ENCODE data around the gene ANKIB1.

The ANKIB1 gene

DNA sequence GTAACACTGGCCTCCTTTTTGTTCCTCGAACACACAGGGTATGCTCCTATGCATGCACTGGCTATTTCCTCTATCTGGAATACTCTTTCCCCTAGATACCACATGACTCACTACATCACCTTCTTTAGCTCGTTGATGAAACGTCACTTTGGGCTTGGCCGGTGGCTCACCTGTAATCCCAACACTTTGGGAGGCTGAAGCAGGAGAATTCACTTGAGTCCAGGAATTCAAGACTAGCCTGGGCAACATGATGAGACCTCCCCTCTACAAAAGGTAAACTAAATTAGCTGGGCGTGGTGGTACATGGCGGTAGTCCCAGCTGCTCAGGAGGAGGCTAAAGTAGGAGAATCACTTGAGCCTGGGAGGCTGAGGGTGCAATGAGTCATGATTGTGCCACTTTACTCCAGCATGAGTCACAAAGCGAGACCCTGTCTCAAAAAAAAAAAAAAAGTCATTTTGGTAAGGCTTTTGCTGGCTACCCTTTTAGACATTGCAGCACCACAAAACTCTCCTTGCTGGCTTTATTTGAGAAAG, 14.5 kb downstream of the ANKIB1 start:
- DNase-seq (ENCODE audit: low read depth in 2 of 2): no peak

DNA sequence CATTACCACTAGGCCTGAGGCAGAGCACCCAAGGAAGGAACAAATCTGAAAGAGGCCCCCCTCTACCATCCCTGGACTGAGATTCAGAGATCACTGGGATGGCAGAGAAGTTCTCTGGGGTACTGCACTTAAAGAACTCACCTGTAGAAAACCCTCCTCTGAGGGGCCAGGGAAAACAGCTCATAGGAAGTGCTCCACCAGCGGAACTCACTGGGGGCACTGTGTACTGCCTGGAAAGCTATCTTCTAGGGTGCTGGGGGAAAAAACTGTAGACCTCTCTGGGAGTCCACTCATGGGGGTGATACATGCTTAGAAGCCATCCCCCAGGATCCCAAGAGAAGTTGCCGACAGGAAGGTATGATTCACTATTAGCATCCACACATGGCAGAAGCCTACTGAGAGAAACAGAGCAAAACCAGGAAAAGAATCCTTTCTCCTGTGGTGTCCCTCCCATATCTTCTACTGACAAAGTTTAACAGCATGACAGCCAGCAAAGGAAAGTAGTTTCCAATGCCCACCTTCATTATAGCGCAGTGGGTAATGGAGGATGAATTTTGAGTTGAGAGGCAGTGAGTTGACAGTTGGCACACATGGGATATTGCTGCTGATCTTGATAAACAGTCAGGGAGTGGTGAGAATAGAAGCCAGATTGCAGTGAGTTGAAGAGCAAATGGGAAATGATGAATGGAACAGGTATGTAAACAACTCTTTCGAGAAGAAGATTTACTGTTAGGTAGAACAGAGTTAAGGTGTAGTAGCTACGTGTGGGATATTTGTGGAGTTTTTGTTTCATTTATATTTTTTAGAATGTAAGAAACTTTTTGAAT, 20.9 kb downstream of the ANKIB1 start:
- DNase-seq (ENCODE audit: low read depth in 2 of 2): no peak

GRCh38 chr7:92268921-92269320, 23.1 kb downstream of the ANKIB1 start:
- DNase-seq (ENCODE audit: low read depth in 2 of 2): no peak

GRCh38 chr7:92275327-92275726, 29.6 kb downstream of the ANKIB1 start:
- DNase-seq (ENCODE audit: low read depth in 2 of 2): no peak

DNA sequence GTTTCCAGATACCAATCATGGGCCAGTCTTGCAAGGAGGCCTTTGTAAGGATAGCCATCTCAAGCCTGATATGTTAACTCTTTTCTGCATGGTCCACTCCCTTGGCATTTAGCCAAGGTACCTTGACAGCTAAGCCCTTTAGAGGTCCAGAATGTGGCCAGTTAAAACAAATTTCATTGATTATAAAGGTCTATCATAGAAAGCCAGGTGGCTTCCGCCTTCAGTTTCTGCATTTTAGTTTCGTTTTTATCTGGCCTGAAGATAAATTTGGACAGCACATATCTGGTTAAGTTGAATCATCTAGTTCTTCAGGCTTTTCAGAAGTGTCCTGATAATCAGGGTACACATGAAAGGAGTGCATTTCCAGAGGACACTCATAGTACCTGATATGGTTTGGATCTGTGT, 30.7 kb downstream of the ANKIB1 start:
- no peak for DNase-seq (ENCODE audit: low read depth in 2 of 2)

GRCh38 chr7:92279396-92280031, 33.7 kb downstream of the ANKIB1 start:
- no peak for DNase-seq (ENCODE audit: low read depth in 2 of 2)

DNA sequence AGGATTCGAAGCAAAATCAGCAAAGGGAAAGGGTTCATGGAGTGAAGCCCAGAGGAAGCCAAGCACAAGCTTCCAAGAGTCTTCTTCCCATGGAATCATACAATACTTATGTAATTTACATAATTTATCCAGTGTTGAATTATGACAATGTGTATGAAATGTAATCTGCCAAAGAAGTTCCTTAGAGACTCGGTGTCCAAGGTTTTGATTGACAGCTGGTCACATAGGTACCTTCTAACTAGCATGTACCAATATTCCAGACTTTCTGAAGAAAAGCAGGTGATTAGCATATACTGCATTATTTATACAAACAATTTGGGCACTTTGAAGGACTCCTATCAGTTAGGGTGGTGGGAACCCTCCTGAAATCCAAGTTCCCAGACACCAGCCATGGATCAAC, 35.3 kb downstream of the ANKIB1 start:
- DNase-seq (ENCODE audit: low read depth in 2 of 2): no peak

DNA sequence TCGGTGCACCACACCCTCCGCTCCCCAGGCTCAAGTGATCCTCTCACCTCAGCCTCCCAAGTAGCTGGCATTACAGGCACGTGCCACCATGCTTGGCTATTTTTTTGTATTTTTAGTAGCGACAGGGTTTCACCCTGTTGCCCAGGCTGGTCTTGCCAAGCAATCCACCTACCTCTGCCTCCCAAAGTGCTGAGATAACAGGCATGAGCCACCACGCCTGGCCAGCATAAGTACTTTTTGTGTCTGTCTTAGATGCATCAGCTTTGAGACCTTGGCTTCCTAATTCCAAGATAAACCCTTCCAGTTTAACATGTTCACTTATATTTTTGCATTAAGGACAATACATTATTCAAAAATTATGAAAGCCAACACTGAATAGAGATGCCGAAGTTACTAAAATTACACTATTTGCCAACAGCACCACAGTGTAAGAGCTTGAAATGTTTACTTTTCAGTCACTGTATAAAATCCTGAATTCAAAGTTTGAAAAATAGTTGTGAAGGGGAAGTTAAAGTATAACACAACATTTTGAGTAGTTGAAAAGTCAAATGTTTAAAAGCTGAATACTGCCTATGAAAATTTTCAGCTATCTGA, 36.5 kb downstream of the ANKIB1 start:
- DNase-seq (ENCODE audit: low read depth in 2 of 2): no peak

GRCh38 chr7:92282930-92283329, 37.2 kb downstream of the ANKIB1 start:
- no peak for DNase-seq (ENCODE audit: low read depth in 2 of 2)

GRCh38 chr7:92289321-92289720, 43.5 kb downstream of the ANKIB1 start:
- DNase-seq (ENCODE audit: low read depth in 2 of 2): no peak

DNA sequence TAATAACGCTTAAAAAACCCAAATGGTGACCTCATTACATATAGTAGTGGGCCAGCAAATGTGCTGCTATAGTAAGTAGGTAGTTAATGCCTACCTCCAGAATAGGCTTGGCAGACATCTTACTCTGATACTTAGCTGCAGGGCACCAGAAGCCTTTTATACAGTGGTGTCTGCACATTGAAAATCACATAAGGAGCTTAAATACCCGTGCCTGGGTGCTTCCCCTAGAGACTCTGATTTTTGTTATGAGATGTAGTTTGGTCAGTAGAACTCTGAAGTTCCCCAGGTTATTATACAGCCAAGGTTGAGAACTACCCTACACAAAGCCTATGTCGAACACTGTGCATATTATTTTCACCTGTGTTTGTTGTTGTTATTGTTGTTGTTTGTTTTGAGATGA, 47.2 kb downstream of the ANKIB1 start:
- DNase-seq (ENCODE audit: low read depth in 2 of 2): no peak

- no peak for DNase-seq (ENCODE audit: low read depth in 2 of 2)
These were observed 48.3 kb downstream of the ANKIB1 start for GRCh38 chr7:92293896-92294590.

- no peak for DNase-seq (ENCODE audit: low read depth in 2 of 2)
These were observed 49.6 kb downstream of the ANKIB1 start for GRCh38 chr7:92295391-92295790.

GRCh38 chr7:92296235-92296634, 50.5 kb downstream of the ANKIB1 start:
- DNase-seq (ENCODE audit: low read depth in 2 of 2): no peak

DNA sequence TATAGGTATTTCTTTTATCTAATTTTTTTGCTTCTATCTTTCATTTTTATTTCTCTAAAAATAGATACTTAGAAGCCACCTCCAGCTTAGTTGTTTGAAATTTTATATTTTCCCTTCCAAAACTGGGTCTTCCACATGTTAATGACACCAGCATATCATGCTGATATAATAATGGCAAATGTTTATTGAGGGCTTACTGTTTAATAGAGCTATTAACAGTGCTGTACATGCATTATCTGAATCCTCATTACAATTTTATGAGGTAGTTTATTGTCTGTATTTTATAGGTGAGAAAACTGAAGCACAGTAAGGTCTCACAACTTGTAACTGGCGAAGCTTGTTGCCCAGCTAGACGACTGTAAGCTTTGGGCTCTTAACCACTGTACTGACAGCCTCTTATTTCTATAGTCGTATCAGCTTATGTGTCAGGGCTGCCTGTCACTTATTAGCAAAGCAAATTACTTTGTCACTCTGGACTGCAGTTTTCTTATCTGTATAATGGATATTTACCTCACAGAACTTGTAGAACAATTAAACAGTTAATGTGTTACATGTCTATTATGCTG, 51.2 kb downstream of the ANKIB1 start:
- no peak for DNase-seq (ENCODE audit: low read depth in 2 of 2)

DNA sequence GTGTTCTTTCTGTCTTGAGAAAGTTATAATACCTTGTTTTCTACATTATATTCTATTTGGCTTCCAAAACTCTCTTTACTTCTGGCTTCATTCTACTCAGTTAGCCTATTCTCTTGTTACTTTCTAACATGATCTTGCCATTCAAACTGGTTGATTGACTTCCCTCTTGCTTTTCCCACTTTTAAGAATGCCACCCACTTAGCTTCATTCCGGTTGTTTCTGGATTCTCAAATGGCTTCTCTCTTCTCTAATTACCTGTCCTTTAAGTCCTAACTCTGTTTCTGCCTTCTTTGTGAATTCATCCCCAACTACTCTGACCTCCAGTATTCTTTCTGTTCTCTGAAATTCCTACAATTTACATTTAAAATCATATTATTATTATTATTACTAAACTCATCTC, 52.0 kb downstream of the ANKIB1 start:
- DNase-seq (ENCODE audit: low read depth in 2 of 2): no peak

GRCh38 chr7:92303761-92304160, 58.0 kb downstream of the ANKIB1 start:
- no peak for DNase-seq (ENCODE audit: low read depth in 2 of 2)

DNA sequence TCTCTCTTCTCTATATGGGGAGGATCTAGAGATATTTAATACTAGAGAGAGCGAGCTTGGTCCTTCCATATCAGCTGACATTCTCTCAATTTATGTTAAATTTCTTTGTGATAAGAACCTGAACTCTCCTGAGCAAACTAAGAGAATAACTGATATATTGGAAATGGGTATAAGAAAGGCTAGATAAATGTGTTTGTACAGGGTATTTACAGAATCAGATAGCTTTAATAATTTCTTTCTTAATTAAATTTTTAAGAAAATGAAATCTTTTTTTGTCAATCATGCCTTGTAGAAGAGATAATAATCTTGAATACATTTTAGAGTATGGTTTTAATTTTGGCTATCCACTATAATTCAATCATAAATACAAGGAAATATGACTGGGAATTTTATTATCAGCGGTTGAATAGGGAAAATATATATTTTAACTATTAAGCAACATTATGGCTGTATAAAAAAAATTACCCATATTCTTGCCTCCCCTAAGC, 58.7 kb downstream of the ANKIB1 start:
- DNase-seq (ENCODE audit: low read depth in 2 of 2): no peak

DNA sequence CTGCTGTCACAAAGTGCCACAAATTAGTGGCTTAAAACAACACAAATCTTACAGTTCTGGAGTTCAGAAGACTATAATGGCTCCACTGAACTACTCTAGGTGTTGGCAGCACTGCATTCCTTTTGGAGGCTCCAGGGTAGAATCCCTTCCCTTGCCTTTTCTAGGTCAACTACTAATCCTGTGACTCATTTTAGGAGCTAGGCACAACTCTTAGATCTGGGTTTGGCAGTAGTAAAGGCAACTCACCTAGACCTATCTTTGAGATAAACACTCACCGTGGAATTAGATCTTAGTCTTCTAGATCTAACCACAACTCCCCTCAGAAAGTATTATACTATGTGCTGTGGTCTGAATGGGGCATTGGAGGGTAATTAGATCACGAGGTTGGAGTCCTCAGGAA, 60.4 kb downstream of the ANKIB1 start:
- DNase-seq (ENCODE audit: low read depth in 2 of 2): no peak

DNA sequence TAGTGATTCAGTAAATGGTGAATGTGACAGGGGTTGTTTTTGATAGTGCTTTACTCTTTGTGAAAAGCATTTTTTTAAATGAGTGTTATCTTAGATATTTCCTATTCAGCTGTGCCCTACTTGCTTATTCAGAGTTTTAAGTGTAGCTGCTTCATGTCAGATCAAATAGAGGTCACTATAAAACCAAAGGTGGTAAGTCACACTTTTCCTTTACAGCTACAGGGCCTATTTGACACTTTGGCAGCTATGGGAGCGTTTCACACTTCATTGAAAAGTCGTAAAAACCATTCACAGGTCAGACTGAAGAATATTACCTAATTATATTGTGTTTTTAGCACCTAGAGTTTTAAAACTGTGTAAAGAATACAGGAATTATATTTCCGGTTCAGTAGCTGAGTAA, 67.3 kb downstream of the ANKIB1 start:
- DNase-seq (ENCODE audit: low read depth in 2 of 2): no peak

DNA sequence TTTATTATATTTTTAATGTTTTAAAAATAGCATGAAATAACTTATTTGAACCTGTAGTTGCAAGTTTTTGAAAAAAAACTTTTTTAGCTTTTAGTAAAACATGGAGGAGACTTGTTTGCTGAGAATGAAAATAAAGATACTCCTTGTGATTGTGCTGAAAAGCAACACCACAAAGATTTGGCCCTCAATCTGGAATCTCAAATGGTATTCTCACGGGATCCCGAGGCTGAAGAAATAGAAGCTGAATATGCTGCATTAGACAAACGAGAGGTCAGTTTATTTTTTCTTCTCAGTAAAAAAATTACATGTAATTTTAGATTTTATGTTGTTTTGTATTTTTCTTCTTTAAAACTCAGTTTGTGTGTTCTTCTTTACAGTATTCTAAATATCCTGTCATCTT, 73.5 kb downstream of the ANKIB1 start:
- DNase-seq (ENCODE audit: low read depth in 2 of 2): no peak

DNA sequence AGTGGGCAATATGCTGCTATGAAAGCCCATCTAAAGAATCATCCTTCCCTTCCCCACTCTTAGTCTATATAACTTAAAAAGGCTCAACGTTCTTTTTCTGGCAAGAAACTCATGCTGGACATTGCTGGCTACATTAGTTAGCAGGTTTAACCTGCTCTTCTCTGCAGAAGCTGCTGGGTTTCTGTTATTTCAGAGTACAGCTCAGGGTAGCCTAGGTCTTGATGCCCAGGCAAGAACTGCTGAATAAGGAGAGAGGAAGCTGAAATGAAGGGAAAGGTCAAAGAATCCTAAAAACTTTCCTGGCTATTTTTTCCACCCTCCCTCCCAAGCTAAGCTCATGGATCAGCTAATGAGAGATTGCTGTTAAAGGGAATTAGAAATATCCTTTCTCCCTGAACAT, 79.4 kb downstream of the ANKIB1 start:
- no peak for DNase-seq (ENCODE audit: low read depth in 2 of 2)
